ENCODE results near the gene CNOT2. TPM values are rescaled to one million over a fixed set of nuclear protein-coding genes. Genes with fewer than 3 reads are reported as not detected.

The CNOT2 gene
- polyA plus RNA-seq, 1 of the 3 experiments (the other 2 are of a cell fraction), result 45.3 TPM

GRCh38 chr12:70353780-70354660 is 110.8 kb downstream of the CNOT2 start:
- ChIA-PET POLR2A (no interaction called here), CTCF (interaction anchor here (1.5 kb wide), 1 partner anchor 12 kb away, joined by 4 read pairs; the partner anchor contains the start of gene KCNMB4)
- Histone ChIP-seq H2AFZ (ENCODE audit: low read depth) (no peak overlapping the region), H3K27ac (ENCODE audit: low read depth in 2 of 2, low read length in 1 of 2) (no peak overlapping the region), H3K9ac (no peak overlapping the region), H3K9me3 (no peaks in the 10 kb centered on the region), H3K4me1 (ENCODE audit: control insufficient read depth in 1 of 2, insufficient read depth in 2 of 2, low read depth in 1 of 2, low read length in 1 of 2) (no peaks in the 10 kb centered on the region; a peak in 1 of 4 replicates), H3K36me3 (replicated peaks in 1 of 2; ENCODE audit: control insufficient read depth in 1 of 2, insufficient read depth in 2 of 2, low read length in 1 of 2) (peaks cover 41 to 50% of the 10 kb centered on the region in 2 experiments), H4K20me1 (ENCODE audit: insufficient read depth) (no peaks in the 10 kb centered on the region), H3K27me3 (ENCODE audit: insufficient read depth) (no peaks in the 10 kb centered on the region), H3F3A (replicated peaks; ENCODE audit: insufficient read depth) (peaks cover 10% of the 10 kb centered on the region), H3K4me3 (ENCODE audit: low read depth in 2 of 2, low read length in 1 of 2) (no peak overlapping the region), H3K9me2 (no peaks in the 10 kb centered on the region), H3K79me2 (ENCODE audit: insufficient read depth) (no peaks in the 10 kb centered on the region), H3K4me2 (no peak overlapping the region)
- WGBS (ENCODE audit: low lambda C conversion rate), result 93% methylated on average over 6 of the region's 6 CpGs
- DNase-seq, result no peak
- TF ChIP-seq USF2 (IDR thresholded peaks at IDR 0.05; ENCODE audit: borderline replicate concordance, low read depth, low read length), result no peak
- no peak for TF ChIP-seq REST (IDR thresholded peaks at IDR 0.05; ENCODE audit: low read depth, low read length)
- no peak for TF ChIP-seq FOSL2 (IDR thresholded peaks at IDR 0.05; ENCODE audit: borderline replicate concordance, low read depth)
- TF ChIP-seq NRF1 (IDR thresholded peaks at IDR 0.05; ENCODE audit: low read depth, low read length), result no peak
- TF ChIP-seq MEF2A (IDR thresholded peaks at IDR 0.05; ENCODE audit: borderline replicate concordance, low read depth), result no peak
- TF ChIP-seq NFIC (IDR thresholded peaks at IDR 0.05; ENCODE audit: borderline replicate concordance), result no peak
- TF ChIP-seq SMC3 (IDR thresholded peaks at IDR 0.05; ENCODE audit: low read depth, low read length), result no peak
- no peak for TF ChIP-seq GATA2 (CRISPR knock-in tag; IDR thresholded peaks at IDR 0.05)
- TF ChIP-seq ZBTB33 (IDR thresholded peaks at IDR 0.05; ENCODE audit: borderline replicate concordance, low read depth), result no peak
- no peak for TF ChIP-seq MXI1 (IDR thresholded peaks at IDR 0.05; ENCODE audit: low read depth, low read length)
- no peak for TF ChIP-seq EZH2phosphoT487 (IDR thresholded peaks at IDR 0.05; ENCODE audit: borderline replicate concordance, low read depth)

All from SK-N-SH (cell line).